Endothelial cell of umbilical vein (primary cell): ENCODE data around the gene TCEAL3.

Source experiments
- CTCF ChIP-seq, 2 donors: IDR thresholded peaks; 1 replicate in 1 of 2; 2 replicates in 1 of 2; pipeline ENCODE4 v1.5.1; 2011; ENCODE audit warnings: low read length in 2 of 2, mild to moderate bottlenecking in 2 of 2, moderate library complexity in 2 of 2, control low read depth in 1 of 2, inconsistent platforms in 1 of 2, low read depth in 1 of 2; ENCODE audit not compliant: insufficient read depth in 1 of 2; ENCODE audit errors: extremely low read depth in 1 of 2
- POLR2A ChIP-seq: IDR thresholded peaks from 2 replicates; pipeline ENCODE4 v1.6.1; 2012; ENCODE audit warnings: low read depth, mild to moderate bottlenecking, control low read depth, low read length
- POLR2AphosphoS5 ChIP-seq: IDR thresholded peaks from 2 replicates; pipeline ENCODE4 v1.6.1; 2012; ENCODE audit warnings: low read depth, mild to moderate bottlenecking, control low read depth, low read length, moderate library complexity; ENCODE audit not compliant: insufficient read depth

DNA sequence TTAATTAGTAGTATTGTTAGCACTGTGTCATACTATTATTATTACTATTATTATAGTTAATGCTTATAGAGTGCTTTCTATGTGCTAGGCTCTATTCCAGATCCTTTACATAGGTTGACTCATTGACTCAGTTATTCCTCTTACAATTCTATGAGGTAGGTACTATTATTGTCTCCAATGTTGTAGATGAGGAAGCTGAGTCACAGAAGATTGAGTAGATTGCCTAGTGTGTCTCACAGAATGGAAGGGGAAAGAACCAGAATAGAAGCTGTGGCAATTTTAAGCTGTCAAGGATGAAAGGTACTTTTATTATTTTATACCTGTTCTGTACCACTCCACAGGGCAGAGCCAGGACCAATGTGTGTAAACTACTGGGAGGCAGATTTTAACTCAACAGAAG, 19.1 kb downstream of the TCEAL3 start:
- no peak for TF ChIP-seq POLR2A
- no peak for TF ChIP-seq CTCF (IDR thresholded peaks at IDR 0.05; ENCODE audit: extremely low read depth in 1 of 2, insufficient read depth in 1 of 2, low read depth in 1 of 2, low read length in 2 of 2)
- no peak for TF ChIP-seq POLR2AphosphoS5
